ENCODE measurements around the gene N4BP2L2.

N4BP2L2 gene

DNA sequence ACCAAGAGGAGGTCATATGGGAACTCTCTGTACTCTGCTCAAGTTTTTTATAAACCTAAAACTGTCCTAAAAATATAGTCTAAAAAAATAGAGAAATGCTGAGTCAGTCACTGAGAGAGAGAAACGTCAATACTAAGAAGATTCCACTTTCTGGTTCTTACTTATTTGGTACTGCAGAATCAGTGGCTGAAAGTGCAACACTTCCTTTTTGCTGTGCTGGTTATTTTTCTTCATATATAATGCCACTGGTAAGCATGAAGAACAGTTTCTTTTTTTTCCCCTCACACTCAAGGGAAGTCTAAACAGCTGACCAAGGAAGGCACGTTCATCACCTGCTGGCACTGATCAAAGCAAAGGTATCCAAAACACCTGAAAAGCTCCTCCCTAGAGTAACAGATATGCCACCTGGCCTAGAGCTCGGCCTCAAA lies 66.4 kb downstream of the N4BP2L2 start (continued):
- TF ChIP-seq CSRNP3 (CRISPR knock-in tag; IDR thresholded peaks at IDR 0.05): no peak
- TF ChIP-seq OSR1 (CRISPR knock-in tag; IDR thresholded peaks at IDR 0.05): no peak
- no peak for TF ChIP-seq RARB (CRISPR knock-in tag; IDR thresholded peaks at IDR 0.05)

- ATAC-seq: no peak
- TF ChIP-seq ZFP3 (CRISPR knock-in tag; IDR thresholded peaks at IDR 0.05) (no peak), CREB5 (CRISPR knock-in tag; IDR thresholded peaks at IDR 0.05; ENCODE audit: low read depth) (no peak), TOX (CRISPR knock-in tag; IDR thresholded peaks at IDR 0.05; ENCODE audit: borderline replicate concordance) (no peak), ESRRG (CRISPR knock-in tag; IDR thresholded peaks at IDR 0.05) (no peak), OSR1 (CRISPR knock-in tag; IDR thresholded peaks at IDR 0.05) (no peak), ZFP30 (CRISPR knock-in tag; IDR thresholded peaks at IDR 0.05) (no peak), ISL1 (CRISPR knock-in tag; IDR thresholded peaks at IDR 0.05) (no peak), SNAI2 (CRISPR knock-in tag; IDR thresholded peaks at IDR 0.05) (no peak), ZNF8 (CRISPR knock-in tag; IDR thresholded peaks at IDR 0.05) (no peak), ZNF565 (CRISPR knock-in tag; conservative IDR thresholded peaks at IDR 0.05; ENCODE audit: low read depth) (no peak), PPARA (CRISPR knock-in tag; IDR thresholded peaks at IDR 0.05; ENCODE audit: borderline replicate concordance) (no peak), ZC3H10 (CRISPR knock-in tag; IDR thresholded peaks at IDR 0.05) (no peak), CSDC2 (CRISPR knock-in tag; IDR thresholded peaks at IDR 0.05) (no peak), BACH2 (CRISPR knock-in tag; IDR thresholded peaks at IDR 0.05; ENCODE audit: borderline replicate concordance) (no peak), CSRNP3 (CRISPR knock-in tag; IDR thresholded peaks at IDR 0.05) (no peak)
- TF ChIP-seq, protein P1, sequence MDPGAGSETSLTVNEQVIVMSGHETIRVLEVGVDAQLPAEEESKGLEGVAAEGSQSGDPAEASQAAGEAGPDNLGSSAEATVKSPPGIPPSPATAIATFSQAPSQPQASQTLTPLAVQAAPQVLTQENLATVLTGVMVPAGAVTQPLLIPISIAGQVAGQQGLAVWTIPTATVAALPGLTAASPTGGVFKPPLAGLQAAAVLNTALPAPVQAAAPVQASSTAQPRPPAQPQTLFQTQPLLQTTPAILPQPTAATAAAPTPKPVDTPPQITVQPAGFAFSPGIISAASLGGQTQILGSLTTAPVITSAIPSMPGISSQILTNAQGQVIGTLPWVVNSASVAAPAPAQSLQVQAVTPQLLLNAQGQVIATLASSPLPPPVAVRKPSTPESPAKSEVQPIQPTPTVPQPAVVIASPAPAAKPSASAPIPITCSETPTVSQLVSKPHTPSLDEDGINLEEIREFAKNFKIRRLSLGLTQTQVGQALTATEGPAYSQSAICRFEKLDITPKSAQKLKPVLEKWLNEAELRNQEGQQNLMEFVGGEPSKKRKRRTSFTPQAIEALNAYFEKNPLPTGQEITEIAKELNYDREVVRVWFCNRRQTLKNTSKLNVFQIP (CRISPR knock-in tag; IDR thresholded peaks at IDR 0.05; ENCODE audit: borderline replicate concordance, low read depth): no peak
- TF ChIP-seq, protein P2, sequence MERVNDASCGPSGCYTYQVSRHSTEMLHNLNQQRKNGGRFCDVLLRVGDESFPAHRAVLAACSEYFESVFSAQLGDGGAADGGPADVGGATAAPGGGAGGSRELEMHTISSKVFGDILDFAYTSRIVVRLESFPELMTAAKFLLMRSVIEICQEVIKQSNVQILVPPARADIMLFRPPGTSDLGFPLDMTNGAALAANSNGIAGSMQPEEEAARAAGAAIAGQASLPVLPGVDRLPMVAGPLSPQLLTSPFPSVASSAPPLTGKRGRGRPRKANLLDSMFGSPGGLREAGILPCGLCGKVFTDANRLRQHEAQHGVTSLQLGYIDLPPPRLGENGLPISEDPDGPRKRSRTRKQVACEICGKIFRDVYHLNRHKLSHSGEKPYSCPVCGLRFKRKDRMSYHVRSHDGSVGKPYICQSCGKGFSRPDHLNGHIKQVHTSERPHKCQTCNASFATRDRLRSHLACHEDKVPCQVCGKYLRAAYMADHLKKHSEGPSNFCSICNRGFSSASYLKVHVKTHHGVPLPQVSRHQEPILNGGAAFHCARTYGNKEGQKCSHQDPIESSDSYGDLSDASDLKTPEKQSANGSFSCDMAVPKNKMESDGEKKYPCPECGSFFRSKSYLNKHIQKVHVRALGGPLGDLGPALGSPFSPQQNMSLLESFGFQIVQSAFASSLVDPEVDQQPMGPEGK (CRISPR knock-in tag; IDR thresholded peaks at IDR 0.05; ENCODE audit: borderline replicate concordance): no peak
These were observed 67.2 kb downstream of the N4BP2L2 start for GRCh38 chr13:32471187-32471922.

DNA sequence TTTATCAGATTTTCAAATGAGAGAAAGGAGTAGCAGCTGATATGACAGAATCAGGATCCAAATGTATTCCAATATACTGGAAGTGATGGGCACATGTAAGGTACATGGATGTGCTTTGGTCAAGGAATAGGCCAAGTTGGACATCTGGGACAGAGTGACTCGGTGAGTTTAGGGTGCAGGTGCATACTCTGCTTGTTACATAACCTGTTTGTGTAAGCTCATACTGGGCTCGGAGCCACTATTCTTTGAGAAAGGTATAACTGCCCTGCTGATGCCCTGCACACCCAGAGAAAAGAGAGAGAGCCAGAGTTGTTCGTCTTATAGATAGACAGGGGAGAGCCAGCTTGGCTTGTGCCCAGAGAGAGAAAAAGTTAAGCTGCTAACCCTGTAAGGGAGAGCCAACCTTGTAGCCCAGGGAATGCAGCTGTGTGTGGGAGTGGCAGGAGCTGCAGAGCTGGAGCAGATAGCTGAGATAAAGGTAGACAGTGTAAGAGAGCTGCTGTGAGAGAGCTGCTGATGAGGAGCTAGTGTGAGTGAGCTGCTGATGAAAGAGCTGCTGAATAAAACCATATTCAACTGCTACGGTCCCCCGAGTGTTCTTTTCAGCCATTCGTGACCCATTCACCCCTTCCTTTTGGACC lies 70.0 kb downstream of the N4BP2L2 start:
- no peak for ATAC-seq
- TF ChIP-seq ZC3H10 (CRISPR knock-in tag; IDR thresholded peaks at IDR 0.05) (no peak), ZFP30 (CRISPR knock-in tag; IDR thresholded peaks at IDR 0.05) (no peak), TCF4 (CRISPR knock-in tag; IDR thresholded peaks at IDR 0.05; ENCODE audit: borderline replicate concordance) (no peak), BACH2 (CRISPR knock-in tag; IDR thresholded peaks at IDR 0.05; ENCODE audit: borderline replicate concordance) (no peak), SNAI2 (CRISPR knock-in tag; IDR thresholded peaks at IDR 0.05) (no peak), TOX (CRISPR knock-in tag; IDR thresholded peaks at IDR 0.05; ENCODE audit: borderline replicate concordance) (no peak), ZNF70 (CRISPR knock-in tag; IDR thresholded peaks at IDR 0.05) (no peak), TSHZ2 (CRISPR knock-in tag; IDR thresholded peaks at IDR 0.05) (no peak)
- TF ChIP-seq, protein P2 (CRISPR knock-in tag; IDR thresholded peaks at IDR 0.05; ENCODE audit: borderline replicate concordance): no peak
- TF ChIP-seq, protein P1 (CRISPR knock-in tag; IDR thresholded peaks at IDR 0.05; ENCODE audit: borderline replicate concordance, low read depth): no peak
